GM21526 (cell line): ENCODE measurements around the gene YPEL4.

ENCODE experiments used
- ATAC-seq: cut with Tn5 transposase; IDR thresholded peaks from one replicate; pipeline ENCODE4 v1.9.1; 2021; ENCODE audit warnings: moderate library complexity; ENCODE audit not compliant: unreplicated experiment, low FRiP score

YPEL4 gene

GRCh38 chr11:57596266-57596885 is 53.3 kb downstream of the YPEL4 start:
- ATAC-seq = no peak
